ENCODE data around the gene DNAH7. TPM values are rescaled to one million over a fixed set of nuclear protein-coding genes. Genes with fewer than 3 reads are reported as not detected.

Gene DNAH7
- total and polyA plus RNA-seq, 2 experiments from 2014 or later: 0.35 to 1.1 TPM

DNA sequence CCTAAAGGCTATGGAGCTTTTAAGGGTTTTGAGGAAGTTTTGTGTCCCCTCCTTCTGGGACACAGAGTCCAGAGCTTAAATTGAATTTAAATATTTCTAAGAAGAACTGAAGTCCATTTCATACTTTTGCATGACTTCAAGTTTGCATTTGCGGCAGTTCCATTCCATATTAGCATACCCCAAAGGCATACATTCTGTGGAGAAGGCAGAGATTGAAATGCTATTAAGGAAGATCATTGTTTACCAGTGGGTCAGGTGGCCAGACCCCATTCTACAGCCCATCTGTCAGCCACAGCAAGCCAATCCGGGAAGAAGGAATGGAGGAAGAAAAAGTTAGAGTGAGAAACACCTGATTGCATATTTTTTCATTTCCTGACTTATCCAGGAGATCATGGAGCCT lies 75.0 kb downstream of the DNAH7 start:
- Mint-ChIP-seq H3K27ac (no peak overlapping the region), H3K27me3 (ENCODE audit: insufficient read depth, low read depth, poor library complexity) (peaks cover 8% of the 10 kb centered on the region), H3K4me3 (no peak overlapping the region), H3K36me3 (ENCODE audit: low read depth) (no peaks in the 10 kb centered on the region), H3K4me1 (peaks cover 10% of the 10 kb centered on the region; the same call in 2 of the 3 replicates), H3K9me3 (no peaks in the 10 kb centered on the region)
- Histone ChIP-seq H3K4me1 (ENCODE audit: insufficient read depth) (no peaks in the 10 kb centered on the region; the same call in 1 of the 2 replicates), H4K20me1 (replicated peaks; ENCODE audit: insufficient read depth) (no peaks in the 10 kb centered on the region), H2AFZ (no peak overlapping the region), H3K9me2 (ENCODE audit: insufficient read depth) (peaks cover 11% of the 10 kb centered on the region), H3K4me3 (no peak overlapping the region), H3F3A (replicated peaks; ENCODE audit: low read depth) (no peaks in the 10 kb centered on the region), H3K27me3 (ENCODE audit: insufficient read depth) (no peaks in the 10 kb centered on the region), H3K79me2 (replicated peaks; ENCODE audit: insufficient read depth) (no peaks in the 10 kb centered on the region), H3K27ac (ENCODE audit: low read depth) (no peak overlapping the region), H3K36me3 (ENCODE audit: insufficient read depth) (no peaks in the 10 kb centered on the region), H3K4me2 (no peak overlapping the region)
- no peak for DNase-seq (ENCODE audit: low spot score)
- no peak for ATAC-seq
- TF ChIP-seq, protein P1, sequence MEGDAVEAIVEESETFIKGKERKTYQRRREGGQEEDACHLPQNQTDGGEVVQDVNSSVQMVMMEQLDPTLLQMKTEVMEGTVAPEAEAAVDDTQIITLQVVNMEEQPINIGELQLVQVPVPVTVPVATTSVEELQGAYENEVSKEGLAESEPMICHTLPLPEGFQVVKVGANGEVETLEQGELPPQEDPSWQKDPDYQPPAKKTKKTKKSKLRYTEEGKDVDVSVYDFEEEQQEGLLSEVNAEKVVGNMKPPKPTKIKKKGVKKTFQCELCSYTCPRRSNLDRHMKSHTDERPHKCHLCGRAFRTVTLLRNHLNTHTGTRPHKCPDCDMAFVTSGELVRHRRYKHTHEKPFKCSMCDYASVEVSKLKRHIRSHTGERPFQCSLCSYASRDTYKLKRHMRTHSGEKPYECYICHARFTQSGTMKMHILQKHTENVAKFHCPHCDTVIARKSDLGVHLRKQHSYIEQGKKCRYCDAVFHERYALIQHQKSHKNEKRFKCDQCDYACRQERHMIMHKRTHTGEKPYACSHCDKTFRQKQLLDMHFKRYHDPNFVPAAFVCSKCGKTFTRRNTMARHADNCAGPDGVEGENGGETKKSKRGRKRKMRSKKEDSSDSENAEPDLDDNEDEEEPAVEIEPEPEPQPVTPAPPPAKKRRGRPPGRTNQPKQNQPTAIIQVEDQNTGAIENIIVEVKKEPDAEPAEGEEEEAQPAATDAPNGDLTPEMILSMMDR (conservative IDR thresholded peaks at IDR 0.05; ENCODE audit: low read depth in 2 of 2): no peak
- TF ChIP-seq ZNF331 (CRISPR knock-in tag; IDR thresholded peaks at IDR 0.05; ENCODE audit: low read depth): no peak
- TF ChIP-seq, protein P2, sequence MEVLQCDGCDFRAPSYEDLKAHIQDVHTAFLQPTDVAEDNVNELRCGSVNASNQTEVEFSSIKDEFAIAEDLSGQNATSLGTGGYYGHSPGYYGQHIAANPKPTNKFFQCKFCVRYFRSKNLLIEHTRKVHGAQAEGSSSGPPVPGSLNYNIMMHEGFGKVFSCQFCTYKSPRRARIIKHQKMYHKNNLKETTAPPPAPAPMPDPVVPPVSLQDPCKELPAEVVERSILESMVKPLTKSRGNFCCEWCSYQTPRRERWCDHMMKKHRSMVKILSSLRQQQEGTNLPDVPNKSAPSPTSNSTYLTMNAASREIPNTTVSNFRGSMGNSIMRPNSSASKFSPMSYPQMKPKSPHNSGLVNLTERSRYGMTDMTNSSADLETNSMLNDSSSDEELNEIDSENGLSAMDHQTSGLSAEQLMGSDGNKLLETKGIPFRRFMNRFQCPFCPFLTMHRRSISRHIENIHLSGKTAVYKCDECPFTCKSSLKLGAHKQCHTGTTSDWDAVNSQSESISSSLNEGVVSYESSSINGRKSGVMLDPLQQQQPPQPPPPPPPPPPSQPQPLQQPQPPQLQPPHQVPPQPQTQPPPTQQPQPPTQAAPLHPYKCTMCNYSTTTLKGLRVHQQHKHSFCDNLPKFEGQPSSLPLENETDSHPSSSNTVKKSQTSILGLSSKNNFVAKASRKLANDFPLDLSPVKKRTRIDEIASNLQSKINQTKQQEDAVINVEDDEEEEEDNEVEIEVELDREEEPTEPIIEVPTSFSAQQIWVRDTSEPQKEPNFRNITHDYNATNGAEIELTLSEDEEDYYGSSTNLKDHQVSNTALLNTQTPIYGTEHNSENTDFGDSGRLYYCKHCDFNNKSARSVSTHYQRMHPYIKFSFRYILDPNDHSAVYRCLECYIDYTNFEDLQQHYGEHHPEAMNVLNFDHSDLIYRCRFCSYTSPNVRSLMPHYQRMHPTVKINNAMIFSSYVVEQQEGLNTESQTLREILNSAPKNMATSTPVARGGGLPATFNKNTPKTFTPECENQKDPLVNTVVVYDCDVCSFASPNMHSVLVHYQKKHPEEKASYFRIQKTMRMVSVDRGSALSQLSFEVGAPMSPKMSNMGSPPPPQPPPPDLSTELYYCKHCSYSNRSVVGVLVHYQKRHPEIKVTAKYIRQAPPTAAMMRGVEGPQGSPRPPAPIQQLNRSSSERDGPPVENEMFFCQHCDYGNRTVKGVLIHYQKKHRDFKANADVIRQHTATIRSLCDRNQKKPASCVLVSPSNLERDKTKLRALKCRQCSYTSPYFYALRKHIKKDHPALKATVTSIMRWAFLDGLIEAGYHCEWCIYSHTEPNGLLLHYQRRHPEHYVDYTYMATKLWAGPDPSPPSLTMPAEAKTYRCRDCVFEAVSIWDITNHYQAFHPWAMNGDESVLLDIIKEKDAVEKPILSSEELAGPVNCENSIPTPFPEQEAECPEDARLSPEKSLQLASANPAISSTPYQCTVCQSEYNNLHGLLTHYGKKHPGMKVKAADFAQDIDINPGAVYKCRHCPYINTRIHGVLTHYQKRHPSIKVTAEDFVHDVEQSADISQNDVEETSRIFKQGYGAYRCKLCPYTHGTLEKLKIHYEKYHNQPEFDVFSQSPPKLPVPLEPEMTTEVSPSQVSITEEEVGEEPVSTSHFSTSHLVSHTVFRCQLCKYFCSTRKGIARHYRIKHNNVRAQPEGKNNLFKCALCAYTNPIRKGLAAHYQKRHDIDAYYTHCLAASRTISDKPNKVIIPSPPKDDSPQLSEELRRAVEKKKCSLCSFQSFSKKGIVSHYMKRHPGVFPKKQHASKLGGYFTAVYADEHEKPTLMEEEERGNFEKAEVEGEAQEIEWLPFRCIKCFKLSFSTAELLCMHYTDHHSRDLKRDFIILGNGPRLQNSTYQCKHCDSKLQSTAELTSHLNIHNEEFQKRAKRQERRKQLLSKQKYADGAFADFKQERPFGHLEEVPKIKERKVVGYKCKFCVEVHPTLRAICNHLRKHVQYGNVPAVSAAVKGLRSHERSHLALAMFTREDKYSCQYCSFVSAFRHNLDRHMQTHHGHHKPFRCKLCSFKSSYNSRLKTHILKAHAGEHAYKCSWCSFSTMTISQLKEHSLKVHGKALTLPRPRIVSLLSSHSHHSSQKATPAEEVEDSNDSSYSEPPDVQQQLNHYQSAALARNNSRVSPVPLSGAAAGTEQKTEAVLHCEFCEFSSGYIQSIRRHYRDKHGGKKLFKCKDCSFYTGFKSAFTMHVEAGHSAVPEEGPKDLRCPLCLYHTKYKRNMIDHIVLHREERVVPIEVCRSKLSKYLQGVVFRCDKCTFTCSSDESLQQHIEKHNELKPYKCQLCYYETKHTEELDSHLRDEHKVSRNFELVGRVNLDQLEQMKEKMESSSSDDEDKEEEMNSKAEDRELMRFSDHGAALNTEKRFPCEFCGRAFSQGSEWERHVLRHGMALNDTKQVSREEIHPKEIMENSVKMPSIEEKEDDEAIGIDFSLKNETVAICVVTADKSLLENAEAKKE (CRISPR knock-in tag; IDR thresholded peaks at IDR 0.05): no peak
- no peak for TF ChIP-seq REST (IDR thresholded peaks at IDR 0.05; ENCODE audit: unreplicated experiment)
- no peak for TF ChIP-seq EZH2 (IDR thresholded peaks at IDR 0.05; ENCODE audit: low read depth, unreplicated experiment)
- TF ChIP-seq ETS1 (IDR thresholded peaks at IDR 0.05): no peak
- TF ChIP-seq POLR2AphosphoS5 (IDR thresholded peaks at IDR 0.05; ENCODE audit: low read depth): no peak
- TF ChIP-seq EZH2phosphoT487 (IDR thresholded peaks at IDR 0.05; ENCODE audit: unreplicated experiment): no peak
- no peak for TF ChIP-seq STAT1 (IDR thresholded peaks at IDR 0.05; ENCODE audit: unreplicated experiment)
- no peak for TF ChIP-seq JUNB (IDR thresholded peaks at IDR 0.05; ENCODE audit: unreplicated experiment)
- no peak for TF ChIP-seq NANOG (IDR thresholded peaks at IDR 0.05; ENCODE audit: borderline replicate concordance)
- TF ChIP-seq CREB1 (CRISPR knock-in tag; IDR thresholded peaks at IDR 0.05; ENCODE audit: low read depth): no peak
- no peak for TF ChIP-seq ZNF114 (CRISPR knock-in tag; IDR thresholded peaks at IDR 0.05)
